Naive thymus-derived CD8-positive, alpha-beta T cell (primary cell): ENCODE results near the gene TCF3. TPM values are rescaled to one million over a fixed set of nuclear protein-coding genes. Genes with fewer than 3 reads are reported as not detected.

Experiments
- ATAC-seq, 2 donors: fragments of 150-1000 bp; cut with Tn5 transposase in 1 of 2; sonication (Bioruptor Pico), chemical (Tn5 transposase) in 1 of 2; 1 replicate in 1 of 2; 2 replicates in 1 of 2; pipeline ENCODE4 v1.10.0; 2021; ENCODE audit warnings: mild to moderate bottlenecking in 2 of 2, moderate library complexity in 2 of 2
- POLR2A ChIA-PET: fragments of 350-600 bp; sonication (Branson Sonifier 250); formaldehyde crosslinking; loops from one replicate; lab custom pipeline; 2021; ENCODE audit warnings: antibody characterized with exemption; lab: Charles Lee
- DNase-seq, 10 donors: peaks; one replicate each; pipeline versions ENCODE4 v3.0.0 to v3.0.0-alpha.2; 2020 to 2022
- H3K27ac Mint-ChIP-seq, 10 donors: one replicate each; pipeline ENCODE4 v1.8.0; 2020 to 2022; ENCODE audit warnings: mild to moderate bottlenecking in 10 of 10, mixed read lengths in 10 of 10, moderate library complexity in 4 of 10, inconsistent platforms in 1 of 10
- H3K27me3 Mint-ChIP-seq, 5 donors: one replicate each; pipeline ENCODE4 v1.8.0; 2021 to 2022; ENCODE audit warnings: mixed read lengths in 5 of 5
- H3K36me3 Mint-ChIP-seq, 3 donors: one replicate each; pipeline ENCODE4 v1.8.0; 2020 to 2022; ENCODE audit warnings: mixed read lengths in 3 of 3, mild to moderate bottlenecking in 2 of 3, inconsistent platforms in 1 of 3
- H3K4me1 Mint-ChIP-seq, 4 donors: one replicate each; pipeline ENCODE4 v1.8.0; 2021 to 2022; ENCODE audit warnings: mixed read lengths in 4 of 4
- H3K4me3 Mint-ChIP-seq, 10 donors: one replicate each; pipeline ENCODE4 v1.8.0; 2020 to 2022; ENCODE audit warnings: mild to moderate bottlenecking in 10 of 10, mixed read lengths in 10 of 10, moderate library complexity in 6 of 10, inconsistent platforms in 1 of 10
- H3K9me3 Mint-ChIP-seq, 9 donors: one replicate each; pipeline ENCODE4 v1.8.0; 2020 to 2022; ENCODE audit warnings: mixed read lengths in 9 of 9, mild to moderate bottlenecking in 3 of 9, inconsistent platforms in 1 of 9, moderate library complexity in 1 of 9
- polyA plus RNA-seq, 3 donors: library from polyadenylated mRNA; unstranded; fragments of 300-500 nt; fragmentation: Illumina TruSeq; gene quantifications; one replicate each; pipeline ENCODE4 v1.2.3, GENCODE V29; 2021
- total RNA-seq, 8 experiments: library from RNA in 2 of 8; stranded (reverse) in 2 of 8; gene quantifications; one replicate each; pipeline ENCODE4 v1.2.3 and lab custom pipeline; 2021 to 2026

TCF3 gene
- total and polyA plus RNA-seq, 5 experiments from 2014 or later = 7.8 to 102 (median 33.0) TPM

GRCh38 chr19:1579222-1579621 is 73.2 kb downstream of the TCF3 start:
- peak overlapping the region in 1 of 10 donors; percentile 72 for H3K27ac Mint-ChIP-seq
- no peaks in the 10 kb centered on the region for H3K9me3 Mint-ChIP-seq
- DNase-seq (no peak), ATAC-seq (no peak)
- H3K27me3 Mint-ChIP-seq = no peaks in the 10 kb centered on the region
- POLR2A ChIA-PET = interaction anchor here (1.2 to 1.6 kb wide), 2 partner anchors 12 to 13 kb away, joined by 3 to 5 read pairs; partner anchors contain the start of gene MBD3
- H3K36me3 Mint-ChIP-seq = peaks cover 0 to 58% (median 3%) of the 10 kb centered on the region in 3 donors
- no peak overlapping the region for H3K4me3 Mint-ChIP-seq
- H3K4me1 Mint-ChIP-seq = peaks cover 0 to 5% (median 1%) of the 10 kb centered on the region in 4 donors

GRCh38 chr19:1577929-1578618 is 74.3 kb downstream of the TCF3 start:
- H3K36me3 Mint-ChIP-seq = peaks cover 0 to 48% (median 3%) of the 10 kb centered on the region in 3 donors
- H3K9me3 Mint-ChIP-seq = no peaks in the 10 kb centered on the region
- no peak overlapping the region for H3K27ac Mint-ChIP-seq
- no peaks in the 10 kb centered on the region for H3K27me3 Mint-ChIP-seq
- no peak for DNase-seq
- no peak overlapping the region for H3K4me3 Mint-ChIP-seq
- POLR2A ChIA-PET = interaction anchor here (1.6 kb wide), 1 partner anchor 13 kb away, joined by 5 read pairs; no protein-coding TSS in a partner anchor
- H3K4me1 Mint-ChIP-seq = peaks cover 0 to 5% (median 1%) of the 10 kb centered on the region in 4 donors
- ATAC-seq = no peak

GRCh38 chr19:1577090-1577928 is 75.1 kb downstream of the TCF3 start:
- DNase-seq = no peak
- H3K9me3 Mint-ChIP-seq = no peaks in the 10 kb centered on the region
- no peak for ATAC-seq
- POLR2A ChIA-PET = no interaction called here
- H3K36me3 Mint-ChIP-seq = peaks cover 0 to 41% (median 3%) of the 10 kb centered on the region in 3 donors
- no peak overlapping the region for H3K27ac Mint-ChIP-seq
- peaks cover 0 to 5% (median 1%) of the 10 kb centered on the region in 4 donors for H3K4me1 Mint-ChIP-seq
- H3K27me3 Mint-ChIP-seq = no peaks in the 10 kb centered on the region
- H3K4me3 Mint-ChIP-seq = no peak overlapping the region

GRCh38 chr19:1576242-1577089 is 75.9 kb downstream of the TCF3 start:
- ATAC-seq (no peak), DNase-seq (no peak)
- Mint-ChIP-seq H3K27ac (peak overlapping the region in 1 of 10 donors; percentile 78), H3K9me3 (no peaks in the 10 kb centered on the region), H3K4me1 (peaks cover 0 to 5% (median 1%) of the 10 kb centered on the region in 4 donors), H3K27me3 (no peaks in the 10 kb centered on the region), H3K4me3 (no peak overlapping the region), H3K36me3 (peaks cover 0 to 32% (median 3%) of the 10 kb centered on the region in 3 donors)
- POLR2A ChIA-PET = no interaction called here

GRCh38 chr19:1575323-1576241 is 76.8 kb downstream of the TCF3 start:
- no peak for ATAC-seq
- Mint-ChIP-seq H3K27me3 (no peaks in the 10 kb centered on the region), H3K27ac (peak overlapping the region in 3 of 10 donors; percentile 70 to 83 (median 78)), H3K4me3 (no peak overlapping the region), H3K9me3 (no peaks in the 10 kb centered on the region), H3K36me3 (peaks cover 0 to 25% (median 0%) of the 10 kb centered on the region in 3 donors), H3K4me1 (peaks cover 0 to 5% (median 1%) of the 10 kb centered on the region in 4 donors)
- DNase-seq = no peak
- POLR2A ChIA-PET = interaction anchor here (0.7 kb wide), 2 partner anchors 16 to 904 kb away, joined by 4 read pairs; no protein-coding TSS in a partner anchor

- POLR2A ChIA-PET = interaction anchor here (0.5 to 0.7 kb wide), 3 partner anchors 17 to 905 kb away, joined by 3 to 4 read pairs (median 4); no protein-coding TSS in a partner anchor
- Mint-ChIP-seq H3K9me3 (no peaks in the 10 kb centered on the region), H3K36me3 (peaks cover 0 to 14% (median 0%) of the 10 kb centered on the region in 3 donors), H3K4me3 (no peak overlapping the region), H3K27ac (peak overlapping the region in 2 of 10 donors; percentile 50 to 75), H3K4me1 (peaks cover 5 to 9% (median 7%) of the 10 kb centered on the region in 4 donors), H3K27me3 (peaks cover 0 to 4% (median 0%) of the 10 kb centered on the region in 5 donors)
- ATAC-seq (no peak), DNase-seq (no peak)
These were observed 77.9 kb downstream of the TCF3 start for GRCh38 chr19:1574354-1575136.

- H3K4me1 Mint-ChIP-seq = peaks cover 5 to 9% (median 7%) of the 10 kb centered on the region in 4 donors
These were observed 79.6 kb downstream of the TCF3 start for GRCh38 chr19:1572795-1573194.

GRCh38 chr19:1571358-1571757 is 81.1 kb downstream of the TCF3 start:
- Mint-ChIP-seq H3K9me3 (no peaks in the 10 kb centered on the region), H3K27ac (peak overlapping the region in 1 of 10 donors; percentile 53), H3K4me1 (peaks cover 5 to 9% (median 7%) of the 10 kb centered on the region in 4 donors), H3K36me3 (peaks cover 0 to 4% (median 0%) of the 10 kb centered on the region in 3 donors), H3K4me3 (no peak overlapping the region), H3K27me3 (peaks cover 0 to 4% (median 0%) of the 10 kb centered on the region in 5 donors)
- DNase-seq = peak in 1 of 10 donors; percentile 48
- POLR2A ChIA-PET = no interaction called here
- ATAC-seq = no peak

More at GRCh38 chr19:1572795-1573194, 79.6 kb downstream of the TCF3 start:
- no peak for ATAC-seq
- H3K36me3 Mint-ChIP-seq = peaks cover 0 to 10% (median 0%) of the 10 kb centered on the region in 3 donors
- DNase-seq = no peak
- H3K9me3 Mint-ChIP-seq = no peaks in the 10 kb centered on the region
- POLR2A ChIA-PET = no interaction called here
- H3K27me3 Mint-ChIP-seq = peaks cover 0 to 4% (median 0%) of the 10 kb centered on the region in 5 donors
- peak overlapping the region in 1 of 10 donors; percentile 73 for H3K27ac Mint-ChIP-seq
- no peak overlapping the region for H3K4me3 Mint-ChIP-seq

- H3K9me3 Mint-ChIP-seq = no peaks in the 10 kb centered on the region
- peaks cover 5 to 9% (median 5%) of the 10 kb centered on the region in 4 donors for H3K4me1 Mint-ChIP-seq
- POLR2A ChIA-PET = interaction anchor here (0.6 kb wide), 1 partner anchor 18 kb away, joined by 4 read pairs; no protein-coding TSS in a partner anchor
- H3K27me3 Mint-ChIP-seq = peaks cover 0 to 4% (median 0%) of the 10 kb centered on the region in 5 donors
- H3K36me3 Mint-ChIP-seq = peaks cover 0 to 2% (median 0%) of the 10 kb centered on the region in 3 donors
- H3K27ac Mint-ChIP-seq = no peak overlapping the region
- ATAC-seq (no peak), DNase-seq (no peak)
- peak overlapping the region in 2 of 10 donors; percentile 58 to 73 for H3K4me3 Mint-ChIP-seq
These were observed 81.6 kb downstream of the TCF3 start for GRCh38 chr19:1570836-1571235.

- DNase-seq (no peak), ATAC-seq (no peak)
- POLR2A ChIA-PET = interaction anchor here (0.5 to 0.6 kb wide), 3 partner anchors 13 to 19 kb away, joined by 3 to 6 read pairs (median 3); no protein-coding TSS in a partner anchor
- Mint-ChIP-seq H3K4me1 (peaks cover 4 to 9% (median 5%) of the 10 kb centered on the region in 4 donors), H3K36me3 (no peaks in the 10 kb centered on the region), H3K27me3 (peaks cover 0 to 4% (median 0%) of the 10 kb centered on the region in 5 donors), H3K9me3 (no peaks in the 10 kb centered on the region), H3K27ac (peak overlapping the region in 3 of 10 donors; percentile 24 to 53 (median 52)), H3K4me3 (peak overlapping the region in 8 of 10 donors; percentile 34 to 73 (median 60))
These were observed 82.4 kb downstream of the TCF3 start for GRCh38 chr19:1569997-1570396.
